GM21390 (cell line): ENCODE data around the gene FUBP1.
"Not testable (repeated sequence)": the region's sequence is repeated elsewhere in the genome, so short reads cannot be mapped to it uniquely, and the experiment has no call there.

Experiments used
- ATAC-seq: cut with Tn5 transposase; IDR thresholded peaks from one replicate; pipeline ENCODE4 v1.9.1; 2021; ENCODE audit not compliant: unreplicated experiment

The FUBP1 gene

DNA sequence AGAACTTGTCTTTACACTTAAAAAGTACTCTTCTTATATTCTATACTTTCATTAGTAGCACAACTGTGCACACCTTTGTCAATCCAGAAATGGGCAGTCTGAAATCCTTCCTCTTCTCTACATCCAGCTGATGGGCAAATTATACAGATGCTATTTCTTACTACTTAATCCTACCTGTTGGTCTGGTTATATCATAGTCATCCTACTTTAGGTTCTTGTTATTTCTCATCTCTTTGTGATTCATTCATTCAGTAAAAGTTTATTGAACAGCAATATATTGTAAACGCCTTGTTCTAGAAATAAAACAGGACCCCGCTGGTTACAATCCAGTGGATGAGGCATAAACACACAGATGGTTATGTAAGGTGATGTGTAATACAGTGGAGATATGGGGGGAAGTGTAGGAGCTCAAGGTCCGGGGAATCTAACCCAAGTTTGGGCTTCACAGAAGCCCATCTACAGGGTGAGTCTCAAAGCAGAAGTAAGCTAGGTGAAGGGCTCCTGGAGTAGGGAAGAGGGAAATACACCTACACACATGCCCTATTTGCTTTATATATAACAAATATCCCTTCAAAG, 11.8 kb upstream of the FUBP1 start:
- ATAC-seq: no peak

DNA sequence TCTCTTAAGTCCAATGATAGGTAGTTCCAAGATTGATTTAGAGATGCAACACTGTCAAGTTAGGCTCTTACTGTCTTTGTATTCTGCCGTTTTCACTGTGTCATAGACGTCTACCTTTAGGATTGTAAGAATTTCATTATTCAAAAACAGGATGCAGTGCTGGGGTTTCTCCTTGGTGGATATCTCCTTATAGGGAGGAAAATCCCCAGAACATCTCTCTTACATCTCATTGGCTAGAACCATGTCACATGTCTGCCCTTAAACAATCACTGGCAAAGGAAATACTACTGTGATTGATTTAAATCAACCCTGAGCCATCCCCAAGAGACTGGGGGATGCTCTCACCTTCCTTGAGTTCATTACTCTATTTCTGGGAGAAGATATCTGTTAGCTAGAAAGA, 10.9 kb upstream of the FUBP1 start:
- ATAC-seq: no peak

DNA sequence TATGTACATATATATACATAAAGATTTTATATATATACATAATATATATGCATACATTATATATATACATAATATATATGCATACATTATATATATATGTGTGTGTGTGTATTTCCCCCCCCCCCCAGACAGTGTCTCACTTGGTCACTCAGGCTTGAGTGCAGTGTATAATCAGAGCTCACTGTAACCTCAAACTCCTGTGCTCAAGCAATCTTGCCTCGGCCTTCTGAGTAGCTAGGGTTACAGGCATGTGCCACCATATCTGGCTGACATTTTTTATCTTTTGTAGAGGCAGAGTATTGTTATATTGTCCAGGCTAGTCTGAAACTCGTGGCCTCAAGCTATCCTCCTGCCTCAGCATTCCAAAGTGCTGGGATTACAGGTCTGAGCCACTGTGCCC, 9.0 kb upstream of the FUBP1 start:
- no peak for ATAC-seq

DNA sequence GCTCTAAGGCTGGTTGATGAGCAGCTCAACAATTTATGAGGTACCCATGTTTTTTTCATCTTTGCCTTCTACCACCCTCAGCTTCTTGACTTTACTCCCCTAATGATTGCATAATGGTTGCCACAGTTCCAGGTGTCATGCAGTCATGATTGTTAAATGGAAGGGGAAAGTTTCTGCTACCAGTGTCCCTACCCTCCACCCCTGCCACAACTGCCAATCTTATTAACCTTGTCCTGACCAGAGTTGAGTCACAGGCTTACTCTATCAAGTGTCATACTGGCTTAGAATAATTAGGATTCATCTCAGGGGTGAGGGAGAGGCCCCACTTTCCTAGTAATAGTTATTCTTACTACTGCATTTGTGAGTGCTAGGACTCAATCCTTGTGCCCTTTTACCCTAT, 7.9 kb upstream of the FUBP1 start:
- no peak for ATAC-seq

DNA sequence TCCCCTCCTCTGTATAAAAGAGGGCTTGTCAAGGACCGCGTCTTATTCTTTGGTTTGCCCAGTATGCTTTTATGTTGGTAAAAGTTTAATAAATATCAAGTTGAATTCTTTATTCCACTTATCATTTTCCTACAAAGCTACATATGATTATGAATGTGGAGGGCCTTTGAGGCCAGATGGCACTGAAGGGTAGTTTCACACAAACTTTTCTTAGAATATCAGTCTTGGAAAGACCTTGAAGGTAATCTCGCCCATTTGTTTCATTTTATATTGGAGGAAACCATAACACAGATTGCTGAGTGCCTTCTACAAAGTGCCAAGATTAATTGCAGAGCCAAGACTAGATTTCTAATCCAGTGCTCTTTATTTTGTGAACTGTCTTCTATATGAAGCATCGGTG, 5.8 kb upstream of the FUBP1 start:
- ATAC-seq: no peak

DNA sequence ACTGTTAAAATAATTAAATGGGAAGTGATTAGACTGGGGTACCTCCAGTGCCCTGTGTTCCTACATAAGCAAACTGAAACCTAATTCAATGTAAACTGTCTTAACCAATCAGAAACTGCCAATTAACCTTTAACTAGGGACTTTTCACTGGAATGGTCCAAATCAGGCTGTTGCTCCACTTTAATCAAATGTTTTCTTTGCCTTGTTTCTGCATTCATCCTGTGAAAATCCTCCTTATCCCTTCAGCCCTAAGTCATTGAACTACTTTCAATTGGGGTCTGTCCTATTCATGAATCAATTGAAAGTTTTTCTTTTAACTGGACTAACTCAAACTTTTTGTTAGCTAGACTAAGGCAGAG, 5.1 kb upstream of the FUBP1 start:
- no peak for ATAC-seq

DNA sequence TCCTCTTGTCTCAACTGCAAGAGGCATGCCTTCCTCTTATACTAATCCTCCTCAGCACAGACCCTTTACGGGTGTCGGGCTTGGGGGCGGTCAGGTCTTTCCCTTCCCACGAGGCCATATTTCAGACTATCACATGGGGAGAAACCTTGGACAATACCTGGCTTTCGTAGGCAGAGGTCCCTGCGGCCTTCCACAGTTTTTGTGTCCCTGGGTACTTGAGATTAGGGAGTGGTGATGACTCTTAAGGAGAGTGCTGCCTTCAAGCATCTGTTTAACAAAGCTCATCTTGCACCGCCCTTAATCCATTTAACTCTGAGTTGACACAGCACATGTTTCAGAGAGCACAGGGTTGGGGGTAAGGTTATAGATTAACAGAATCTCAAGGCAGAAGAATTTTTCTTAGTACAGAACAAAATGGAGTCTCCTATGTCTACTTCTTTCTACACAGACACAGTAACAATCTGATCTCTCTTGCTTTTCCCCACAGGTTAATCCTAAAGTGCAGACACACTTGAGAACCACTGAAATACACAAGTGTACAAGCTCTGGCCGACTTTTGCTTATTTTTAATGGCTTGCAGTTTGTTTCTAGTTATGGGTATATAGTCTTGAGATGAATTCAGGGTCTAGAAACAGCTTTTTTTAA, 4.6 kb upstream of the FUBP1 start:
- ATAC-seq: not testable (repeated sequence)

DNA sequence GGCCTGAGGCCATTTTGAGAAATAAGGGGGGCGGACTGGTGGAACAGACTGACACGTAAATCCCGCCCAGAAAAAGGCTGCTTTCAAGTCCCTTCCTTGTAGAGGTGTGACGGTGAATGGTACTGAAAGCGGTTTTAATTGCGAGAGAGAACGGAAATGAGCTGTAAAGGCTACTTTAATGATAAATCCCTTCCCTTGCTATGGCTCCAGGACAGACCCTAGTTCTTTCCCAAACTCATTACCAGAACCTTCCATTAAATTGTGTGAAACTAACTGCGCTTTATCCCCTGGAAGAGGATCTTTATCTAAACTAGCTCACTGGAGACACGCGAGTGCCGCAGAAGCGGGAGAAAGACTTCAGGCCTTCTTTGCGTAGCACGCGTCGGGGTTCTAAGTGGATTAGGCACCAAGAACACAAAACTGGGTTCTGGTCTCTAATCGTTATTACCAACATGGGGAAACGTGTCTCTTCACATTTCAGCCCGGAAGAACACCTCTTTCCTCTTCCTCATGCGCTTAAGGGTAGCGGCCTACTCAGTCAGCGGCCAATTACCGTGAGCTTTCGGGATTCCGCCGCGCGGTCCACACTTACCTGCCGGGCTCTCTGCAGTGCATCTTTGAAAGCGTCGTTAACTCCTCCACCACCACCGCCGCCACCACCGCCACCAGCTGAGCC, 441 bp downstream of the FUBP1 start:
- ATAC-seq: peak; percentile 64

DNA sequence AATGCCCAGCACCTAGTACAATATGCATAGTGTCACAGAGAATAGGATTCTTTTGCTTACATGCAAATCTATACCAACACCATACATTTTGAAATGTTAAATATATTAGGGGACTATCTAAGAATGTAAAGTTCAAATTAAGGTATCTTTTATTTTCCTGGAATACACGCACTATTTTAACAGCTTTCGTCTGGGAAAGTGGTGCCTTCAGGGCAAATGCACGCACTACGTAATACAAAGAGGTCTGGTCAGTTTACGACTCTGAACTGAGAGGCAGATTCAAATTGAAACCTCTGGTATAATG, 931 bp downstream of the FUBP1 start:
- ATAC-seq: no peak

DNA sequence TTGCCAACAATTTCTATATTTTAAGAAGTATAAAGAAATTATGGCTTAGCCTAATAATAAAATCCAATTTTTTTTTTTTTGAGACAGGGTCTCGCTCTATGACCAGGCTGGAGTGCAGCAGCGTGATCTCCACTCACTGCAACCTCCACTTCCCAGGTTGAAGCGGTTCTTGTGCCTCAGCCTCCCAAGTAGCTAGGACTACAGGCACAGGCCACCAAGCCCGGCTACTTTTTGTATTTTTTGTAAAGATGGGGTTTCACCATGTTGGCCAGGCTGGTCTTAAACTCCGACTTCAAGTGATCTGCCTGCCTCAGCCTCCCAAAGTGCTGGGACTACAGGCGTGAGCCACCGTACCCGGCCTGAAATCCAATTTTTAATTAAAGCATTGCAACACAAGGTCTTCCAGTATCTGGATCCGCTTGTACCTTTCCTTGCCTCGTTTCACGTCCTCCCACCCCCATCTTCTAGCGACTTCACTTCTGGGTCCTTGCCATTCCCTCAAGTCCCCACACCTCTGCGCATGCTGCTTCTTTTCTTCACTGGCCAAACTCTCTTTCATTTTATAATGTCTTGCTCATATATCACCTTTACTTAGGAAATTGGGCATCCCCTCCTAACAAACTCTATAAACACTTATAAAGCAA, 2.3 kb downstream of the FUBP1 start:
- no peak for ATAC-seq

DNA sequence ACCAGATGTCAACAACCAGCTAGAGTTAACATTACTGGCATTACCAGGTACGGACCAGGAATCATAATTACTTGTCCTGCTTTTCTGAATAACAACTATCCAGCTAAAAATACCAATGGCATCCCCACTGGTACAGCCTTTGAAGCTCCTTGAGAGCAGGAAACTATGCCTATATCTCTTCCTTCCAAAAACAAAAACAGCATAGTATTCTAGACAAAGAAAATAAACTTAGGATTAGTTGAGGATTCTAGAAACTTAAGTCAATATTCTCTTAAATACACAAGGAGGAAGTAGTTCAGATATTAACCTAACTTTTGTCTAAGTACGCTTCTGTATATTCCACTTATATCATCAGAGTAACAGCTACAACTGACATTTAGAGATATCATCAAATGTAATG, 3.0 kb downstream of the FUBP1 start:
- no peak for ATAC-seq

DNA sequence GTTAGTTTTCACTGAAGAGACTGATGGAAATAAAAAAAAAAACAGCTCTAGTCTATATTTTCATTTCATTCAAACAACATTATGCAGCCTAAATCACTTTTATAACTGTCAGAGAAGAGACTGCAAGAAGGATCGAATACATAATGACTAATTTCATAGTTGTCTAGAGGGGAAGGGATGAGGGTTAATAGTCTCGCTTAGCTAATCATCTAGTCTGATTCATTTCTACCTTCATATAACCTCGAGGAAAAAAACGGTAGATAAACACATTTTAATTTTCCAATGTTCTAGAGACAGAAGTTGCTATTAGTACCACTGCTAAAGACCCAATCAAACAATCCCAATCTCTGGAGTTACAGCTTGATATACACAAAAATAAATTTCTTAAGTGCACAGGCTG, 3.5 kb downstream of the FUBP1 start:
- ATAC-seq: no peak

DNA sequence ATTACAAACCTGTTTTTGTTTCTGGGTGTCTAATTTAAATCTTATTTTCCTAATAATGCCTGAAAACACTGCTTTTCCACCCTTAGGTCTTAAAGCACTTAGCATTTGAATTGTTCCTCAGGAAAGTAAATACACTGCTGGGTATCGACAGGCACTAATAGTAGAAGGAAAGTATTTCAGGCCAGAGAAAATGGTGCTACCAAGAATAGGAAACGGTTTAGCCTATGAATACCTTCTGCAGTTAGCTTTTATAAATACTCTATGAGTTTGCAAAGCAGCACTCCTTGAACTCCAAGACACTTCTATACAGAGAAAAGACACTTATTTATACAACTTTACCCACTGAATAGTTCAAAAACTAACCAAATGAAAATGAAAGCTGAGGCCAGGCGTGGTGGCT, 6.8 kb downstream of the FUBP1 start:
- ATAC-seq: no peak

DNA sequence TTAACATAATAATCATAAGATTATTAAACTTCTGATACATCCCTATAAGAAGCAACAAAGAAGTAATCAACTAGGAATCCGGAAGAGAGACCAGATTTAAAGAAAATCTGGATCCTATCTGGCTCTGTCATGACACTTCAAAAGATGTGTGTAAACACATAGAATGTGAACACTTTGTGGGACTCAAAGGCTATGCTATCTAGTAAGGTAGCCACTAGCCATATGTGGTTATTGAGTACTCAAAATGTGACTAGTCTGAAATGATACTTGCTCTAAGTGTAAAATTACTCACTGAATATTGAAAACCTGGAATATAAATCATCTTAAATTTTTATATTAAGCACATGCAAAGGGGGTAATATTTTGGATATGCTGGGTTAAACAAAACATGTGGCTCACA, 8.7 kb downstream of the FUBP1 start:
- no peak for ATAC-seq

DNA sequence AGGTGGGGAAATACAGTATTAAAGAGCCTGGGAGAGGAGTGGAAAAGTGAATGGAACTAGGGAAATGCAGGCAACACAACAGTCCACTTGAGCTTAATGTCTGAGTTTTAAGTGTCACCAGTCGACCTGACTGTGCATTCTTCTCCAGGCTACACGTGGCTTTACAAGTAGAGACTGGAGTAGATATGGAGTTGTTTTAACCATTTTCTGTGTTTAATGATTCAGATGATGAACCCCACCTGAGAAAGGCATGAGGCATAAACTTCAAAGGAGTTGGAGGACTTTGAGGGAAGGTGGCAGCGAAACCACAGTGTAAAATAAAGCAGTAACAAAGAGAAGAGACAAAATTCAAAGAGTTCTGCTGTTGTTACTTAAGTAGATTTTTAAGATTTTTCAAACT, 12.6 kb downstream of the FUBP1 start:
- ATAC-seq: no peak

DNA sequence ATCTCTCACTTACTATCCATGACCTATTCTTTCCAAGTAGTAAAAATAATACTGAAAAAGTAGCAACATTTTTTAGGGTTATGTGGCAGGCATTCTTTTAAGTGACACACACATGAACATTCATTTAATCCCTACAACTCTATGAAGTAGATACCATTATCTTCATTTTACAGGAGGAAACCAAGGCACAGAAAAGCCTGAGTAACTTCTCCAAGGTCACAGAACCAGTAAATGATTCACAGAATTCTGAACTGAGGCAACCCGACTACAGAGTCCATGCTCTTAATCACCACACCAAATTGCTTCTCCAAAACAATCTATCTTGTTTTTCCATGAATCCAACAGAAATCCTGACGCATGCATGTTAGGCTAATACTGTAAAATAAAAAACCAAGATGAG, 17.5 kb downstream of the FUBP1 start:
- no peak for ATAC-seq

DNA sequence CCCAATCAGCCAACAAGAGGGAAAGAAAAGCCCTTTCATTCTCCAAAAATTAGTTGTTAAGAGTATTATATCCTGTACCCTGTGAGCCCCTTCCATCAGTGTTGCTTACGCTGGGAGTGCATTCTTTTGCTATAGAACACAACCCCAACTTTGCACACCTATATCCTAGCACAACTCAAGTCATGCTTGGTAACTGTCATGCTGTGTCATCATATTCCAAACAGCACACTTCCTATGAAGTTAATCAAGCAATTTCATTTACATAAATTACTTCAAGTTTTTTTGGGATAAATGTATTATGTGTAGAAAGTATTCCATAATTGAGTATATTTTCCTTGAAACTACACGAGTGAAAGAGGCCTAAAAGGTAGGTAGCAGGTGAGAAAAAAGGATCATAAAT, 20.0 kb downstream of the FUBP1 start:
- ATAC-seq: no peak

DNA sequence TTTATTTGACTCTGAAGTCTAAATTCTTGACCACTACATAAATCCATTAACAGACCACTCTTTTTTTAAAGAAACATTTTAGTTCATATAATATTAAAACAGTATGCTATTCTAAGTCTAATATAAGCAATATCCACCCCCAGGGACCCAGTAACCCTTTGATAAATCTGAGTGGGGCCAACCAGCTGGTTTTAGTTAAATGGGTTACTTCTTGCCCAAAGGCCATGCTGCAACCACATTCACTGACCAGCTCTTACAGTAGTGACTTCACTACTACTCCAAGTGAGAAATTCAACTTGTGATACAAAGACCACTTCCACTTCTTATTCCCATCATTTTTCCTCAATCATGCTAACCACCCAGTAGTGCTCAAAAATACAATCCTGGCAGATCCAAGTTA, 20.5 kb downstream of the FUBP1 start:
- no peak for ATAC-seq

DNA sequence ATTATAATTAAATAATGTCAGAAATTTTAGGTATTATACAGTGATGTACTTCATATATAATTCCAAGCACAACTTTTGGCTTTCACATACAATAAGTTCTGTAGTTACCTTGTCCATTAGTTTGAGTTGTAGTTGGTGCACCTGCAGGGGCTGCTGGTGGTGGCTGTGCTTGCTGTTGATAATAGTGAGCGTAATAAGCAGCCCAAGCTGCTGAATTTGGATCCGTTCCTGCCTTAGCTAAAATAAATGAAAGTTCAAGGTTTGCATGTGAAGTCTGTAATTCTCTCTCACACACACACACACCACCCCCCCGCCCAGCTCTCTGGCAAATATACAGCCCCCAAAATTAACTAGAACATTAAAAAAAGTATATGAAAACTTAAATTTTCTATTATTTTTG, 22.4 kb downstream of the FUBP1 start:
- ATAC-seq: no peak

DNA sequence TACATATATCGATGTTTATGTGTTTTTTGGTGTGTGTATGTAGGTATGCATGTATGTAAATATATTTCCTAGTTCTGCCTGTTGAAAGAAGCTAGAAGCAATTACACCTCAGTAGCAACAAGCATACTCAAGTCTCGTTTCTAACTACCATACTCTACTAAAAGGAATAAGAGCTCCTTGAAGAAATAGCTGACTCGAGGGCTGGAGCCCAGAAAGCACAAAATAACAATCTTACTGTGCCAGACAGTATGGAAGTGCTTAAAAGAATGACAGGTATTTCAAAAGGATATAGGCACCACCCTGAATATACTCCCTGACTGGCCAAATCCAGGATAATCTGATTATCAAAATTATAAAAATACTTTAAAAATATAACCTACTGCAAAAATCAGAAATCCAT, 23.2 kb downstream of the FUBP1 start:
- ATAC-seq: no peak

DNA sequence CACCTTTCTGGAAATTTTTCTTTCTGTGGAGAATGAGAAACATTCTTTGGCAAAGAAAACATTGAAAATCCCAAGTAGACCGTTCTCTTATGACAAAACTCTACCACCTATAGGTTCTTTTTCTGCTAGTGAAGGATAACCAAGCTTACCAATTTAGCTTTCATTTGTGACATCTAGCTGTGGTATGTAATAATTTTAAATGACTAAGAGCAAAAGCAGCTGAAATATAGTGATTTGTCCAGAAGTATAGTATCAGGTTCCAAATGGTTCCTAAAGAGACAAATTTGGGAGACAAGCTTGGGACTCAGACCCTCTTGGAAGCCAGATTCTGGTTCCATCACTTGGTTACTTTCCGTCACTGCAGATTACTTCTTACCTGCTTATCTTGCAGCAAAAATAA, 24.4 kb downstream of the FUBP1 start:
- ATAC-seq: no peak

DNA sequence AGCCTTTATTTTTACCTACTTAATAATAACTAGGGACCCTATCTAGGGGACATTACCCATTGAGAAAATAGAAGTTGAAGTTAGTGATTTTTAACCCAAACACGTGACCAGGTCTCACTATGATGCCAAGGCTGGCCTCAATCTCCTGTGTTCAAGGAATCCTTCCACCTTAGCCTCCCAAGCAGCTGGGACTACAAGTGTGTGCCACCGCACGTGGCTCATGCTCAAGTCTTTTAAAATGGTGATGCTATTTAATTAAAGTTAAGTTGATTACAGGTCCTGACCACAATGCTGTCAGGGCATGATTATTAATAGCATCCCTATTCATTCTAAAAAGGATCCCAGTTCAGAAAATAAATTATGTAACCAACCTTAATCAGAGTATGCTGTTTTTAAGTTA, 25.0 kb downstream of the FUBP1 start:
- ATAC-seq: no peak

DNA sequence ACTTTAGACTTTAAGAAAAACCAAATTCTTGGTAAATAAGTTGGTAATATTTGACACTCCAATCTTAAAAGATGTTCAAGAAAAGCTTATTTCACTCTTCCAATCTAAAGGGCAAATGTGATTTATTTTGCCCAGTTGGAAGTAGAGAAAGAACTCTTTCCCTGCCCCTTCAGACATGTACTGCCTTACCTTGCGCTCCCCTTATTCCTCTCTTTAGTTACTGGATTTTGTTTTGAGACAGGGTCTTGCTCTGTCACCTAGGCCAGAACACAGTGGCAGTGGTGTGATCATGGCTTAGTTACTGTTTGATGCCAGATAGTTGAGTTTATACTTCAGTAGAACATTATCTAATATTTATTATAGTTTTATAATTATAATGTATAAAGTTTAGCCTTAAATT, 27.5 kb downstream of the FUBP1 start:
- ATAC-seq: no peak
